GM19395 (cell line): ENCODE results near the gene CECR2.

Source experiments
- ATAC-seq: cut with Tn5 transposase; IDR thresholded peaks from one replicate; pipeline ENCODE4 v1.9.1; 2021; ENCODE audit warnings: mild to moderate bottlenecking, moderate library complexity; ENCODE audit not compliant: unreplicated experiment

Gene CECR2

DNA sequence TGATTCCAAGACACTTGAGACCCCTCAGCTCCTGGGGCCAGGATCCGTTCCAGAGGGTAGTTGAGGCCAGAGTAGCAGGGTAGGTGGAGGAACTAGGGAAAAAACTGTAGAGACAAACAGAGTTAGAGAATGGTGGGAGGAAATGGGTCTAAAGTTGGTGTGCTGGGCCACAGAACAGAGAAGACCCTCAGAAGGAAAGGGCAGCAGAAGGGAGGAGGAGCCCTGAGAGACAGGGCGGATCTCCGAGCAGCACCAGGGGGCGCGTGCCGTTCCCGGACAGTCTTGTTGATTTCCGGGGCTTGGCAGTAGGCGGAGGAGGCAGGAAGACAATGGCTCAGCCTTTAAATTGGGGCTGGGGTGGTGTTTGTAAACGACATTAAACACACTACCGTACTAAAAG, 2.4 kb upstream of the CECR2 start:
- no peak for ATAC-seq

DNA sequence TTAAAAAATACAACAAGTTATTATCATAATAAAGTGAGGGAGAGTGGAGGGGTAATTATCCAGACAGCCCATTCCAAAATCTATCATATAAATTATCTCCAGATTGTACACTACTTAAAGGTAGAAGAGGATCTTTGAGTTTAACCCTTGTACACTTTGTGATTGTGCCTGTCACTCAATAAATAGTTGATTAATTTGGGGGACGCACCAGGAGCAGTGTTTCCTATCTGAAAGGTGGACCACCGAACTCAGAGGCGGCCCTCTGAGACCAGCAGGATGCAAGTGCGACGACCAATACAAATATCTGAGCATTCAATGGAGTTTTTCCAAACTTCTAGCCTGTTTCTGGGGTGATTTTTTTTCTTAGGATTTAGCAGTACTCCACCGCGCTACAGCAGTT, 1.1 kb upstream of the CECR2 start:
- ATAC-seq = no peak

DNA sequence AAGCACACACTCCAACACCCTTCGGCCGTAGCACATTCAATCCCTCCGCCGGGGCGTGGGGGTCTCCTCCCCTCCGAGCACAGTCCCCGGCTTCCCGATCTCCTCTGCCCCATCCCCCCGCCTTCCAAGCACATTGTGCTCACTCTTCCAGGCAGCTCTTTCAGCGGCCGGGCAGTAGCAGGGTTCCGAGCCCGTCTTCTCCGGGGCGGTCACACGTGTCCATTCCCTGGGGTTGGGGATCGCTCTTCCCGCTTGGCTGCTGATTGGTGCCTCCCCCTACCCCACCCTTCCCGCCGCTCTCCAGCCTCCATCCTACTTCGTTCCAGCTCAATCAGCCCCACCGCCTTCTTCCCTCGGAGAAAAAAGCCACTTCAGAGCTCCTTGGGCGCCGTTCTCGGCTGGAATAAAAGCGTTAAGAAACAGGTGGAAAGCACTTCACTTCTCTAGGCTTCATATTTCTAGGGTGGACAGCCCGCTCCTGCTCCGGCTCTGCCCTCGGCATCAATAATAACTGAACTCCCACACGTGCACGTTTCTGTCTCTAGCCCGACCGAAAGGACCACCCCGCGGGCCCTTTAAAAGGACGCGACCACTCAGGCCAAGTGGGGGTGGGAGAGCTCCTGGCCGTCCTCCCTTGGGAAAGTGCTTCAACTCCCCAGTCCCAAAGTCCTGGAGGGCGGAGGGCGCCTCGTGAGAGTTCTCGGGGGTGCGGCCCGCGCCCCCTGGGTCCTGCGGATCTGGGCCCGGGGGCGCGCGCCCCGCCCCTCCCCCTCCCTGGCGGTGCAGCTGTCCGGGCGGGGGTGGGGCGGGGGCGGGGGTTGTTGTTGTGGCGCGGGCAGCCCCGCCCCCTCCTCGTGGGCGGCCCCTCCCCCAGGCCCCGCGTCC, 464 bp upstream of the CECR2 start:
- no peak for ATAC-seq

- no peak for ATAC-seq
Measured at GRCh38 chr22:17370026-17370765, 936 bp downstream of the CECR2 start.

- ATAC-seq = no peak
Measured at GRCh38 chr22:17370766-17371432, 1.6 kb downstream of the CECR2 start.

DNA sequence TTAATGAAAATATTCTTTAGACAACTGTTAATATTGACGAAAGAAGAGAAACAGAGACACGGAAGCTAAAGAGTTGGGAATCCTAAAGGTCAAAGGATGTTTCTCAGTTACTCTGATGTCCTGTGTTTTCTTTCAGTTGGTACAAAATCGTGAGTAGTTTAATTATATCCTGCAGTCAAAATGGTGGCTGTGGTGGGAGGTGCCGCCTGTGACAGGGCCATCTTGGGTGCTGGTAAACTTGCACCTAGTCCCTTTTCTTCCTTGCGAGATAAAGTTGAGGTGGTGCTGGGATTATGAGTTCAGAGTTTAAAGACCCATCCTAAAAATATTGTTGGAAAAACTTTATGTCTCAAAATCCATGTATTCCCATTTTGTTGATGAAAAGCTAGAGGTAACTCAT, 2.2 kb downstream of the CECR2 start:
- ATAC-seq = no peak

GRCh38 chr22:17373855-17374254, 4.6 kb downstream of the CECR2 start:
- no peak for ATAC-seq

- ATAC-seq = no peak
Measured at GRCh38 chr22:17375914-17376614, 6.8 kb downstream of the CECR2 start.

DNA sequence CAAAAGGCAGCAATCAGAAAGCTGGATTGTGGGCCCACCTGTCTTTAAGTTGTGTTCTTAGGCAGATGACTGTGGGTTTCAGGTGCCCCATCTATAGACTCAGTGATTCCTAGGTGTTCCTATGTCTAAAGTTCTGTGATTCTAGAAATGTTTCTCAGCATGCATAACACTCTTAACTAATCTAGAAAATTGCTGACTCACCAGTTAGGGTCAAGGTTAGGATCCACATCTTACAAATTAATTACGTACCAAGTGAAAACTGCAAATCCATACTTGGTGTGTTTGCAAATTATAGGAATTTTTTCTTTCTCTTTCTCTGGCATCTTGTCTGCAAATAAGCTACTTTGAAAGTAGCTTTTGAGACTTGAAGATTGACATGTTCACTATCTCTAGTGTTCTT, 7.7 kb downstream of the CECR2 start:
- no peak for ATAC-seq

DNA sequence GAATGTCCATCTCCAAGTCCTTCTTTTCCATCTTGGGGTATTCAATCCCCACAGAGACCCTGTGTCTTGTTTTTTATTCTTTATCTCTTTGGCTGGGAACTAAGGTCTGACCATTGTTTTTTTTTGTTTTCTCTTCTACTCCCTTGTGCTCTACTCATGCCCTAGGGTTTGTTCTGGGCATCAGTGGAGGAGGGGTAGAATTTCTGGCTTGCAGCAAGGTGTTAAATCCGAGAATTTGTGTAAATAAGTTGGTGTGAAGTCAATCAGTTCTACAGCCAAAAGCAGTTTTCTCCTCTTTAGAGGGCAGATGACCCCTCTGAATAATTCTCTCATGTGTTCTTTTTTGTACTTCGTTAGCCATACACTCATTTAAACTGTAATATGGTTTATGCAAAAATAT, 10.7 kb downstream of the CECR2 start:
- no peak for ATAC-seq

DNA sequence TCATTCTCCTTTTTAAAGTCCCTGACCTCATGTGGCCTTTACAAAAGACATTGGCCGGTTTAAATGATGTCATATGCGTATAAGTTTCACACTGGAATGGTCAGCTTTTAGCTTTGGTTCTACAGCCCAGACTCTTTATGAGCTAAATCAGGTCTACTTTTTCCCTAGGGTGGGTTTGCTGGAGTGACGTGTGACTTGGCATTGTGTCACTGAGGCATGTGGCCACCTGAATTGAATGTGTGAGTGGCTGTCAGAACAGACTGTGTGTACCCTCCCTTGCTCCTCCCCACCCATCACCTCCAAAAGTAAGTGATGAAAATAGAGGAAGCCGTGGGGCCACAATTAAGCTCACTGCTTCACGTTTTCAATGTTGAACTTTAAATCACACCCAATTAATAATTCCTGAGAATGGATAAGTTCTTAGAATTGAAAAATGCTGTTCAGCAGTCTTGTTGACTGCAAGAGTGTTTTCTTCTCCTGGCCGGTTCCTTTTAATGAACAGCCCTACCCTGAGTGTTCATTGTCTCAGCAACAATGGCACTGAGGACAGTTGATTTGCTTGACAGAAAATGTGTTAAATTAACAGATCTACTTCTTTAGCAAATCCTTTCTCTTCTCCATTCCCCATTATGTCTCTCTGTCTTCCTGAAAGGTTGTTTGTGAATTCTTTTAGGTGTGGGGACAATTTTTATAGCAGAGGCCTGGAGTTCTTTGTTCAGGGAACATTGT, 11.3 kb downstream of the CECR2 start:
- no peak for ATAC-seq

- no peak for ATAC-seq
Measured at GRCh38 chr22:17381192-17381913, 12.1 kb downstream of the CECR2 start.

DNA sequence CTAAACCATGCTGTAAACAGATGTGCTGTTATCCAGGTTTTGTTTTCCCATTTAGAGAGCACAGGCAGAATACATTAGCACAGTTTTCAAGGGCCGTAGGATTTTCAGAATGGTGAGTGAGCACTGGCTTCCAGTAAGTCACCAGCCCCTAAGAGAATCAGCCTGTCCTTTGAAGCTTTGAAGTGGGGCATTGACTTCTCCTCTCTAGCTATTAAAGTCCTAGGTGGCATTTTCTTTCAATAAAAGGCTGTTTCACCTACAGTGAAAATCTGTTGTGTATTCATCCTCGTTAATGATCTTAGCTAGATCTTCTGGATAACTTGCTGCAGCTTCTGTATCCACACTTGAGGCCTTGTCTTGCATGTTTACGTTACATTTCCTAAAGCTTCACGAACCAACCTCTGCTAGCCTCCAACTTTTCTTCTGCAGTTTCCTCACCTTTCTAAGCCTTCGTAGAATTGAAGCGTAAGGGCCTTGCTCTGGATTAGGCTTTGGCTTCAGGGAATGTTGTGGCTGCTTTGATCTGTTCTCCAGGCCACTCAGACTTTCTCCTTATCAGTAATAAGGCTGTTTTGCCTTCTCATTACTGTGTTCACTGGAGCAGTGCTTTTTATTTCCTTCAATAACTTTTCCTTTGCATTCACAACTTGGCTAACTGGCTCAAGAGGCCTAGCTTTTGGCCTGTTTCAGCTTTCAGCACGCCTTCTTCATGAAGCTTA, 15.5 kb downstream of the CECR2 start:
- ATAC-seq = no peak

GRCh38 chr22:17387356-17387755, 18.1 kb downstream of the CECR2 start:
- no peak for ATAC-seq

- ATAC-seq = no peak
Measured at GRCh38 chr22:17388235-17388634, 19.0 kb downstream of the CECR2 start.

DNA sequence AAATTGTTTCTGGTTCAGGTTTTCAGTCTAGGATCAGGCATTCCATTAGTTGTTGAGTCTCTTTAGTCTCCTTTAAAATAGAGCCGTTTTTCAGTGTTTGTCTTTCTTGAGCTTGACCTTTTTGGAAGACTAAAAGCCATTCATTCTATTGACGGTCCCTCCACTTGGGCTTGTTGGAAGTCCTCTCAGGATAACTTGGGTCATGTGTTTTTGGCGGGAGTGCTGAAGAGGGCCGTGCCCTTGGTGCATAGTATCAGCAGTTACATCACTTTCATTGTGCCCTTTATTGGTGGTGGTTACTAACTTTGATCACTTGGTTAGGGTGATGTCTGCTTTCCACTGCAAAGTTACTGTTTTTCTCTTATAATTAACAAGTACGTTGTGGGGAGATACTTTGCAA, 20.8 kb downstream of the CECR2 start:
- no peak for ATAC-seq

- ATAC-seq = no peak
Measured at GRCh38 chr22:17396516-17396915, 27.3 kb downstream of the CECR2 start.

- ATAC-seq = no peak
Measured at GRCh38 chr22:17397756-17398547, 28.7 kb downstream of the CECR2 start.
